Suprapubic skin (tissue), 4 donors: ENCODE measurements around the gene ANKRD44. TPM values are rescaled to one million over a fixed set of nuclear protein-coding genes. Genes with fewer than 3 reads are reported as not detected.
A peak's percentile ranks its signal among the peaks of the same experiment; 100 is the strongest.

Source experiments
- DNase-seq, 2 donors: peaks; one replicate each; pipeline ENCODE4 v3.0.0-alpha.2; 2019; ENCODE audit warnings: low spot score in 2 of 2
- H3K27ac ChIP-seq: fragments of 200-600 bp; sonication (generic); one replicate; pipeline ENCODE4 v1.5.1; 2019
- H3K27me3 ChIP-seq: fragments of 200-600 bp; sonication (generic); one replicate; pipeline ENCODE4 v1.5.1; 2019
- H3K36me3 ChIP-seq: fragments of 200-600 bp; sonication (generic); one replicate; pipeline ENCODE4 v1.5.1; 2019
- H3K4me1 ChIP-seq: fragments of 200-600 bp; sonication (generic); one replicate; pipeline ENCODE4 v1.5.1; 2019
- H3K4me3 ChIP-seq: fragments of 200-600 bp; sonication (generic); one replicate; pipeline ENCODE4 v1.5.1; 2019; ENCODE audit warnings: mild to moderate bottlenecking
- H3K9me3 ChIP-seq: fragments of 200-600 bp; sonication (generic); one replicate; pipeline ENCODE4 v1.5.1; 2019
- EP300 ChIP-seq: sonication (generic); formaldehyde crosslinking; IDR thresholded peaks from one replicate; pipeline ENCODE4 v1.6.1; 2017; ENCODE audit warnings: antibody characterized with exemption
- POLR2A ChIP-seq, 2 donors: fragments of 450-650 bp; IDR thresholded peaks; one replicate each; pipeline ENCODE4 v1.6.1; 2017; ENCODE audit warnings: antibody characterized with exemption in 2 of 2, mild to moderate bottlenecking in 2 of 2, moderate library complexity in 2 of 2
- POLR2AphosphoS5 ChIP-seq, 3 donors: sonication (generic); formaldehyde crosslinking; IDR thresholded peaks; one replicate each; pipeline ENCODE4 v1.6.1; 2017; ENCODE audit warnings: antibody characterized with exemption in 3 of 3
- WGBS: methylation state at CpG from one replicate; pipeline ENCODE4 v1.1.5; 2018; 5-methylcytosine and 5-hydroxymethylcytosine counted together
- total RNA-seq, 4 donors: library from RNA; depleted of rRNA; stranded (reverse); fragments of >200 nt; gene quantifications; one replicate each; pipeline ENCODE4 v1.1.0, GENCODE V29; 2016
- TF ChIP-seq, protein P1 (sequence below), 2 donors: fragments of 200-600 bp in 1 of 2; fragments of 450-650 bp in 1 of 2; sonication (generic) in 1 of 2; IDR thresholded peaks; one replicate each; pipeline ENCODE4 v1.5.1; 2016 to 2019; ENCODE audit warnings: antibody characterized with exemption in 2 of 2, mild to moderate bottlenecking in 1 of 2, moderate library complexity in 1 of 2

Gene ANKRD44
- total RNA-seq, 4 donors from 2014 or later, result 6.3 to 34.4 (median 17.8) TPM

DNA sequence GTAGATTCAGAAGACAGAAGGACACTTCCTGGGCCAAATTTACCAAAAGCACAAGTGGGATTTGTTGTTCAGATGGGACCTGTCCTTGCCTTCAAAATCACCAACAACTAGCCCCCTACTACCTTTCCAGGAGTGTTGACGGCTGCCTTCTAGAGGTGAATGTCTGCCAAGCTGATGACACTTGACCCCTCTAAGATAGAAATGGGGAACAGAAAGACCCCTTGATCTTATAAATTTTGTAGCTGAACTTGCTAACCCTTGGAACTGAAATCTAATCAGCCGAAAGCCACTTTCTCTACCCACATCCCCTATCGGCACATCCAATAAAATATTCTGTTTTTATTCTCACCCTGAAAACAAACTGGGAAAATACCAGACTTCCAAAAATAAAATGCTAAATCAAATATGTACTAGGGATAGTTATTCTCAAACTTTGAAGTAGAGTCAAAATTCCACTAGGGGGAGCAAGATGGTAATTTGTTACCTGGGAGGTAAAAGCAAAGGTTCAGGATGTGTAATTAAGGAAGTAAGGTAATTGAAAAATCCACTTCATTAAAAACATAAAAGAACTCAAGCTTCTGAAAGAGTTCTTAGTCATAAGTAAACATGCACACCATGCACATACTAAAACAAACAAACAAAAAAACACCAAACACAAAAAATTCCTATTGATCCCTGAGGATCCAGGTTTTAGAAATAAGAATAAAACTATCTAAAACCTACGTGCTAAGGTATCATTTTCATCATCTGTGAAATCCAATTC, 119.2 kb downstream of the ANKRD44 start:
- no peak for DNase-seq
- no peaks in the 10 kb centered on the region for H3K36me3 ChIP-seq
- no peak overlapping the region for H3K4me3 ChIP-seq
- no peaks in the 10 kb centered on the region for H3K27me3 ChIP-seq
- peaks cover 14% of the 10 kb centered on the region for H3K4me1 ChIP-seq
- 38% methylated on average over 4 of the region's 4 CpGs for WGBS
- H3K27ac ChIP-seq, result no peak overlapping the region
- no peaks in the 10 kb centered on the region for H3K9me3 ChIP-seq
- TF ChIP-seq, protein P1, sequence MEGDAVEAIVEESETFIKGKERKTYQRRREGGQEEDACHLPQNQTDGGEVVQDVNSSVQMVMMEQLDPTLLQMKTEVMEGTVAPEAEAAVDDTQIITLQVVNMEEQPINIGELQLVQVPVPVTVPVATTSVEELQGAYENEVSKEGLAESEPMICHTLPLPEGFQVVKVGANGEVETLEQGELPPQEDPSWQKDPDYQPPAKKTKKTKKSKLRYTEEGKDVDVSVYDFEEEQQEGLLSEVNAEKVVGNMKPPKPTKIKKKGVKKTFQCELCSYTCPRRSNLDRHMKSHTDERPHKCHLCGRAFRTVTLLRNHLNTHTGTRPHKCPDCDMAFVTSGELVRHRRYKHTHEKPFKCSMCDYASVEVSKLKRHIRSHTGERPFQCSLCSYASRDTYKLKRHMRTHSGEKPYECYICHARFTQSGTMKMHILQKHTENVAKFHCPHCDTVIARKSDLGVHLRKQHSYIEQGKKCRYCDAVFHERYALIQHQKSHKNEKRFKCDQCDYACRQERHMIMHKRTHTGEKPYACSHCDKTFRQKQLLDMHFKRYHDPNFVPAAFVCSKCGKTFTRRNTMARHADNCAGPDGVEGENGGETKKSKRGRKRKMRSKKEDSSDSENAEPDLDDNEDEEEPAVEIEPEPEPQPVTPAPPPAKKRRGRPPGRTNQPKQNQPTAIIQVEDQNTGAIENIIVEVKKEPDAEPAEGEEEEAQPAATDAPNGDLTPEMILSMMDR (IDR thresholded peaks at IDR 0.05), result peak; percentile 43 to 51
- no peak for TF ChIP-seq EP300
- TF ChIP-seq POLR2AphosphoS5 (IDR thresholded peaks at IDR 0.05), result no peak
- no peak for TF ChIP-seq POLR2A (IDR thresholded peaks at IDR 0.05)

DNA sequence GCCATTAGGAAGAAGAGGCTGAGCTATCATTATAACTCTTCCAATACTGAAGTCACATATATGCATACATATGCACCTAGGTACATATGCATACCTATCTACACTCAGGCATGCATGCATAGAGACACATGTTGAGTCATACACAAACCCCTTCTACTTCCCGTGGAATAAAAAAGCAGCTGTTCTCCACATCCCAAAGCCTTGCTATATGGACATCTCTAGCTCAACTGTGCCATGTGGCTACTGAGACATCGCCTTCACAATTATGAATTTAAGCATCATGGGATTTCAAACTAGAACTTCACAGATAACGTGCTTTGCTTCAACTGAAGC, 120.5 kb downstream of the ANKRD44 start:
- TF ChIP-seq, protein P1 (IDR thresholded peaks at IDR 0.05), result no peak
- no peak for TF ChIP-seq POLR2AphosphoS5 (IDR thresholded peaks at IDR 0.05)
- TF ChIP-seq POLR2A (IDR thresholded peaks at IDR 0.05), result no peak
- TF ChIP-seq EP300, result no peak
- H3K36me3 ChIP-seq, result no peaks in the 10 kb centered on the region
- no peaks in the 10 kb centered on the region for H3K9me3 ChIP-seq
- peaks cover 2% of the 10 kb centered on the region for H3K4me1 ChIP-seq
- no peaks in the 10 kb centered on the region for H3K27me3 ChIP-seq
- no peak overlapping the region for H3K4me3 ChIP-seq
- no peak for DNase-seq
- 62% methylated on average over 3 of the region's 3 CpGs for WGBS
- no peak overlapping the region for H3K27ac ChIP-seq

DNA sequence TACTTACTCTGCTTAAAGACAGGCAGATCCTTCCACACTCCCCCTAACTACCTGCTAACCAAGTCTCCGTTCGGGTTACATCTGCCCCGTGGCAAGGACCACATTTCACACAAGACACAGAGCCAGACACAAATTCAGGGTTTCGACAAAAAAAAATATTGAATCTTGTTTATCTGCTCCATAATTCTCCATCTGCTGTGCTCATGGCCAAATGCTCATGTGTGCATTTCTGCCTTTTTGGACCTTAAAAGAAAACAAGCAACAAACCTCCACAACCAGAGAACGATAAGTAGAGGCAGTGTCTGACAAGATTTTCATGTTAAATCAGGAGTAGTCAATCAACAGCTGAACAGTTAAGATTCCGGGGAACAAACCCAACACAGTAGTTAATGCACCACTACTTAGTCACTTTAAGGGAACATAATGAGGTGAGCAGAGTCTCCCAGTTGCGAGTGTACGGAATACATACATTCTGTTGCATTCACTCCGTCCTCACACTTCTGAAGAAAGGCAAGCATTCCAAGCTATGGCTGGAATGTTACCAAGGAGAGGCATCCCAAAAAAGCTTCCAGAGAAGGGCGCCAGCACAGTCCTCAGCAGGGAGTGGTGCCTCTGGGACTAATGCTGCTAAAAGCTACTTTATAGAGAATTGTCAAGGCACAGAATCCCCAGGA, 121.0 kb downstream of the ANKRD44 start:
- TF ChIP-seq EP300, result no peak
- no peak for TF ChIP-seq POLR2A (IDR thresholded peaks at IDR 0.05)
- TF ChIP-seq POLR2AphosphoS5 (IDR thresholded peaks at IDR 0.05), result no peak
- TF ChIP-seq, protein P1 (IDR thresholded peaks at IDR 0.05), result no peak
- no peaks in the 10 kb centered on the region for H3K27me3 ChIP-seq
- peaks cover 7% of the 10 kb centered on the region for H3K4me1 ChIP-seq
- no peak overlapping the region for H3K27ac ChIP-seq
- no peak overlapping the region for H3K4me3 ChIP-seq
- 53% methylated on average over 10 of the region's 10 CpGs for WGBS
- no peaks in the 10 kb centered on the region for H3K9me3 ChIP-seq
- no peaks in the 10 kb centered on the region for H3K36me3 ChIP-seq
- no peak for DNase-seq

DNA sequence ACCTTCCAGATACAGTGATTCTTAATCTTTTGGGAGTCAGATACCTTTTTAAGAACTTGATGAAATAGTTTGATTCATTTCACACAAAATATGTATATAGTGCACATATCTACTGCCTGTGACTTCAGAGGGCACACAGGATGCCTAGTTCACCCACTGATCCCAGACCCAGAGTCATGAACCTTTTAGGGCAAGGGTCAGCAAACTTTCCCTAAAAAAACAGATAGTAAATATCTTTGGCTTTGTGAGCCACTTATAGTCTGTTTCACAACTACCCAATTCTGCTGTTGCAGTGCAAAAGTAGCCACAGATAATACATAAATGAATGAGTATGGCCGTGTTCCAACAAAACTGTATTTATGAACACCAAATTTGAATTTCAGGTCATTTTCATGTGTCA, 124.9 kb downstream of the ANKRD44 start:
- H3K27me3 ChIP-seq, result no peaks in the 10 kb centered on the region
- 94% methylated on average over 1 of the region's 1 CpG for WGBS
- no peak overlapping the region for H3K27ac ChIP-seq
- no peak for TF ChIP-seq POLR2A (IDR thresholded peaks at IDR 0.05)
- TF ChIP-seq, protein P1 (IDR thresholded peaks at IDR 0.05), result no peak
- TF ChIP-seq EP300, result no peak
- TF ChIP-seq POLR2AphosphoS5 (IDR thresholded peaks at IDR 0.05), result no peak
- DNase-seq, result no peak
- peaks cover 7% of the 10 kb centered on the region for H3K4me1 ChIP-seq
- H3K4me3 ChIP-seq, result no peak overlapping the region
- no peaks in the 10 kb centered on the region for H3K9me3 ChIP-seq
- H3K36me3 ChIP-seq, result no peaks in the 10 kb centered on the region

DNA sequence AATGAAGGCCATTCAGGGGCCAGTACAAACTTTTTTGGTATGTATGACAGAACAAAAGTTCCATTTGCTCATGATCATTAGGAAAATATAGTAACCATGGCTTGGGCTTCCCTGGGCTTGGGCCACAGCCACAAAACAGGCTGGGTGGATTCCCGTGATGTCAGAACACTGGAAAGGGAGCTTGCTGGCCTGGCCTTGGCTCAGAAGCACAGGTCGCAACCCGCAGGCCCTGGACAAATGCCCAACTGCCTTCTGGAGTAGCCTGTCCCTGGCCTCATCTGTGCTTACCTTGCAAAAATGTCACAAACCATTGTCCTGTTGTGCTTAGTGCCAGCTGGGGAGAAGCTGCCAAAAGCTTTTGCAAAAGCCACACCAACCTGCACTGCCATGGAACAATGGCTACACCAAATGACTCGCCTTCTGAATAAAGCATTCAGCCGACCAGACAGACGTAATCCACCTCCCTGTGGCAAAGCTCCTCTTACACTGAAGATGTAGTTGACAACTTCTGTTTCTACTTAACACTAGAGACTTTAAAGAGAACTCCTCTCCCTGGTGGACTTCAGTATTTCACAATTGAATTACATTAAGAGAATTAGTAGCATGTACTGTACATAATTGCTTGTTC, 125.5 kb downstream of the ANKRD44 start:
- TF ChIP-seq POLR2A (IDR thresholded peaks at IDR 0.05) (no peak), POLR2AphosphoS5 (IDR thresholded peaks at IDR 0.05) (no peak), EP300 (no peak)
- Histone ChIP-seq H3K27ac (no peak overlapping the region), H3K4me1 (peaks cover 7% of the 10 kb centered on the region), H3K27me3 (no peaks in the 10 kb centered on the region), H3K36me3 (no peaks in the 10 kb centered on the region), H3K9me3 (no peaks in the 10 kb centered on the region), H3K4me3 (no peak overlapping the region)
- WGBS, result 63% methylated on average over 6 of the region's 6 CpGs
- DNase-seq, result peak; percentile 77 to 81
